Stimulated activated CD4-positive, alpha-beta T cell treated with anti-CD3 and anti-CD28 coated beads, Interleukin-2, amount 100 ng/mL, for 4 hours (primary cell): ENCODE data around the gene COPS2.
"Not testable (repeated sequence)": the region's sequence is repeated elsewhere in the genome, so short reads cannot be mapped to it uniquely, and the experiment has no call there.

Source experiments
- DNase-seq: peaks from one replicate; pipeline ENCODE4 v3.0.0-alpha.2; 2020; ENCODE audit warnings: low read depth

COPS2 gene

GRCh38 chr15:49155110-49155833 is at the start of gene COPS2:
Gene COPS2 (minus strand): TSS chr15:49155599. CDS start chr15:49155578, 21 bp downstream.
- peak; percentile 89 for DNase-seq

- DNase-seq: no peak
Observed at GRCh38 chr15:49200347-49200746, 44.9 kb upstream of the COPS2 start.

- DNase-seq: no peak
Observed at GRCh38 chr15:49199666-49200065, 44.3 kb upstream of the COPS2 start.

DNA sequence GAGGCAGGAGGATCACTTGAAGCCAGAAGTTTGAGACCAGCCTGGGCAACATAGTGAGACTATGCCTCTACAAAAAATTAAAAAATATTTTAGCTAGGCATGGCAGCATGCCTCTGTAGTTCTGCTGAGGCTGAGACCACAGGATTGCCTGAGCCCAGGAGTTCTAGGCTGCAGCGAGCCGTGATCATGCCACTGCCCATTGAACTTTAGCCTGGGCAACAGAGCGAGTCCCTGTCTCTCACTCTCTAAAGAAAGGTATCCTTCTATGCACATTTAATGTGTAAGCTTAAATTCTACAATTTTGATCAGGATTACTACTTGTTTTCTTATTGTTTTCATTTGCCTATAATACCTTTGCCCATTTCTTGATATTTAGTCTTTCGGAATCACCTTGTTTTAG is 41.5 kb upstream of the COPS2 start:
- DNase-seq: no peak

GRCh38 chr15:49191892-49192291 is 36.5 kb upstream of the COPS2 start:
- DNase-seq: no peak

GRCh38 chr15:49190586-49190985 is 35.2 kb upstream of the COPS2 start:
- no peak for DNase-seq

DNA sequence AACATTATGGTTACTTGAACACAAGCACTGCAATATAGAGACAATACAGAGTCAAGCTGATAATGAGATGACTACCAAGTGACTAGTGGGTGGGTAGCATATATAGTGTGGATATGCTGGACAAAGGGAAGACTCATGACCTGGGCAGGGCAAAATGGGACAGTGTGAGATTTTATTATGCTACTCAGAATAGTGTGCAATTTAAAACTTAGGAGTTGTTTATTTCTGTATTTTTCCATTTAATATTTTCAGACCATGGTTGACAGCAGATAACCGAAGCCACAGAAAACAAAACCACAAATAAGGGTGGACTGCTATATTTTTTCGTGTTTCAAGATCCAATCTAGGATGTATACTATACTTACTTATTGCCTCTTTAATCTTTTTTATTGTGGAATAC is 34.2 kb upstream of the COPS2 start:
- DNase-seq: no peak

DNA sequence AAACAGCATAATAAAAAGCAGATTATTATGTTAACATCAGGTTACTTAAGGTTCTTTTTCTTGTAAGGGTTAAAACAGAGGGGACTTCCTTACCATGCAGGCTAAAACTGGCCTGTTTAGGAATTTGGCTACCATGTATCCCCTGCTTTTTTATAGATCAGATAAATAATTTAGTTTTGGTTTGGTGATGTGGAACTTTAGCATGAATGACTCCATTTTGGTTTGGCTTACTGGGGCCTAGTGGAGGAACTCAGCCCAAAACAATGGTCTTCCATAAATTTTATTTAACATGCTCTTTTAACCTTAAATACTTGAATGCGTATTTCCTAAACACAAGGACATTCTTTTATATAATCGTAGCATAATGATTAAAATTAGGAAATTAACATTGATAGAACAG is 33.5 kb upstream of the COPS2 start:
- DNase-seq: no peak

GRCh38 chr15:49187549-49188245 is 32.3 kb upstream of the COPS2 start:
- no peak for DNase-seq

- no peak for DNase-seq
Observed at GRCh38 chr15:49185473-49185872, 30.1 kb upstream of the COPS2 start.

DNA sequence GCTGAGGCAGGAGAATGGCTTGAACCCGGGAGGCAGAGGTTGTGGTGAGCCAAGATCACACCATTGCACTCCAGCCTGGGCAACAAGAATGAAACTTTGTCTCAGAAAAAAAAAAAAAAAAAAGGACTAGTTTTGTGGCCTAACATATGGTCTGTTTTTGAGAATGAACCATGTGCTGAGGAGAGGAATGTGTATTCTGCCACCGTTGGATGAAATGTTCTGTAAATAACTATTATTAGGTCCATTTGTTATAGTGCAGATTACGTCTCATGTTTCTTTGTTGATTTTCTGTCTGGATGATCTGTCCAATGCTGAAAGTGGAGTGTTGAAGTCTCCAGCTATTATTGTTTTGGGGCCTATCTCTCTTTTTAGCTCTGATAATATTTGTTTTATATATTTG is 28.3 kb upstream of the COPS2 start:
- not testable (repeated sequence) for DNase-seq

- no peak for DNase-seq
Observed at GRCh38 chr15:49182128-49182527, 26.7 kb upstream of the COPS2 start.

- no peak for DNase-seq
Observed at GRCh38 chr15:49179433-49180190, 24.2 kb upstream of the COPS2 start.

GRCh38 chr15:49178497-49178896 is 23.1 kb upstream of the COPS2 start:
- no peak for DNase-seq

- DNase-seq: not testable (repeated sequence)
Observed at GRCh38 chr15:49175582-49176397, 20.4 kb upstream of the COPS2 start.

DNA sequence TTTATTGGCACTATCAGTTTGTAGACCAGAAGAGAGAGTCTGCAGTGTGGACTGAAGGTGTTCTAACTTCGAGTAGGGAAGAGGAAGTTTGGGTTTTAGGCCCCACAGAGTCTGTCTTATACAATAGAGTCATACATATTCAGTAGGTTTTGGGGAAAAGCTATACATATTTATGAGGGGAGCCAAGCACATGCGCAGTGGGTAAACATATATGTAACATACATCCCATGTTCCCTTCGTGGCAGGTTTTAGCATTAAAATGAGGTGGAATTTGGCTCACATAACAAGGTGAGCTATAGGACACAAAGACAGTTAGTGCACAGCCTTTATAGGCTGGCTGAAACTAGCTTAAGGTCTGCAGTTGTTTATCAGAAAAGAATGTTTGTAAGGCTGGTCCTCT is 19.5 kb upstream of the COPS2 start:
- no peak for DNase-seq

GRCh38 chr15:49171790-49172189 is 16.4 kb upstream of the COPS2 start:
- DNase-seq: no peak

DNA sequence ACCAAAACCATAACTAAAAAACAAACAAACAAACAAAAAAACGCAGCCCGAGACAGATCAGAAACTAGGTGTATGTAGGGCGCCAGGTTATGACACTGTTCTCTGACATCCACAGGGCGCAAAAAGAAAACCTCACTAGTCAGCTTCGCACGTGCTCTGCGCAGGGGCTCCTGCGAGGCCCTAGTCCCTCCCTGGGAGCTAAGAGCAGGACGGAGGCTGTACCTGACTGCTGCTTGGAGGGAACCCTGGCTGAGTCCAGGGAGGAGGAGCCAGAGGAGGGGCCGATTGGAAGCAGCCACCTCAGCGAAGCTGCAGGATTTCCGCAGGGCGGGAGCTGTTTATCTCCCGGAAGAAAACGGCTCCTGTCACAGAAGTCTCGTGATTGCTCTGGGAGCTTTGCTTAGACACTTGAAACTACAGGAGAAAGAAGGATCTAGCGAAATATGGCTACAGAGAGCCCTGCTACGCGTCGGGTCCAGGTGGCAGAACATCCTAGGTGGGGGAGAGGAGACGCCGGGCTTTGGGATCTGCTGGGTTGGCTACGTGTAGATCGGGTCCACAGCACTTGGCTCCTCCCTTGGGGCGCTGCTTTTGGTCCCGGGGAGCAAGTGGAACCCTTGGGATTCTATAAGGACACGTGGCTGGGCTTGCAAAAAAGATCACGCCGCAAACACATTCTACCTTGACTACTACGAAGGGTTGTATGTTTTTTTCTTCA is 14.6 kb upstream of the COPS2 start, which contains the start of gene GALK2:
Gene GALK2, plus strand, starts transcription at position 368 of the 718 bp plus-strand sequence. Its CDS starts 76 bp downstream, at position 444.
- DNase-seq: peak; percentile 56

DNA sequence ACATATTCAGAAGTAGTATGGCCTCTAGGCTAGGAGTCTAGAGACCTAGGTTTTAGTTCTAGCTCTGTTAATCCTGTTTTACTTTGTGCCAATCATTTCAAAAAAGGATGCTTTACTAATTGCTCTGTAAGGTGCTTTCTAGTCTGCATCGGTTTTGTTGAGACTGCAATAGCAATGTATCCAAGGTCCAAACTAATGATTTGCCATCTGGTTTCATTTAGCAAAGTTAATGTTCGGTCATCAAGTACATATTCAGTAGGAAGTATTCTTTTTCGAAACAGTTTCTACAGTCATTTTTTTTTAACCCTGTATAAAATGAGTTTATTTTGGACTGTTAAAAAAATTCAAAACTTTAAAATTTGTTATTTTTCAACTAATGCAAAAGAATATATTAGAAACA is 12.6 kb upstream of the COPS2 start:
- DNase-seq: no peak

DNA sequence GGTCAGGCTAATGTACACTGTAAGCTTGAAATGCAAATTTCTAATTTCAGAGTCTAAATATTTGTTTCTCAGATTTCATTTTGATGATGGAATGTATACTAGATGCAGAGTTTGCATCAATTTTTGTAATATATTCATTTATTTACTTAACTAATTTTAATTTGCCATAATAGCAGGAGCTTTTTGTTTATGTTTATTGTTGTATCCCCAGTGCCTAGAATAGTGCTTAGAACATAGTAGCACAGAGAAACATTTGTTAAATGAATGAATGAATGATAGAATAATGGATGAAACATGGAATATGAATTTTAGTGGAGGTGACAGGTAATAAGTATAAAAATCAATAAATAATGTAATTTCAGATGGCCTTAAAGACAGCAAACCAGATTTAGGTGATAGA is 9.5 kb upstream of the COPS2 start:
- no peak for DNase-seq

- no peak for DNase-seq
Observed at GRCh38 chr15:49163678-49164077, 8.3 kb upstream of the COPS2 start.
